HG03095 (cell line): ENCODE data around the gene CHRNG.

Experiments used
- ATAC-seq: cut with Tn5 transposase; IDR thresholded peaks from one replicate; pipeline ENCODE4 v1.9.1; 2021; ENCODE audit warnings: moderate library complexity; ENCODE audit not compliant: unreplicated experiment

The CHRNG gene

DNA sequence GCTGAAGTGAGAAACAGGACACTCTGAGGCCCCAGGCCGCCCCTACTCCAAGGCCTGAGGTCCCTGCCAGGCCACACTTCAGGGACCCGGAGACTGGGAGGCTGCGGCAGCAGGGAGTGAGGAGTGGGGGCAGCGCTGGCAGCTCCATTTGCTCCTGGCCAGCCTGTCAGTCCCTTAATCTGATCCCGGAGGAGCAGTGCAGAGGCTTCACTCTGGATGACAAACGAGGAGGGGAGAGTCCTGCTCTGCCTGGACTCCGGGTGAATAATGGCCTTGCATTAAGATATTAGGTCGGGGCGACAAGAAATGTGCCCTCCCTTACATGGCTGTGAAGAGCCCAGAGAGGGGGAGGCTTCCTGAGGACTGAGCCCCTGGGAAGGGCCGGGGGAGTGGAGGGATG lies 33.6 kb upstream of the CHRNG start:
- ATAC-seq: no peak

DNA sequence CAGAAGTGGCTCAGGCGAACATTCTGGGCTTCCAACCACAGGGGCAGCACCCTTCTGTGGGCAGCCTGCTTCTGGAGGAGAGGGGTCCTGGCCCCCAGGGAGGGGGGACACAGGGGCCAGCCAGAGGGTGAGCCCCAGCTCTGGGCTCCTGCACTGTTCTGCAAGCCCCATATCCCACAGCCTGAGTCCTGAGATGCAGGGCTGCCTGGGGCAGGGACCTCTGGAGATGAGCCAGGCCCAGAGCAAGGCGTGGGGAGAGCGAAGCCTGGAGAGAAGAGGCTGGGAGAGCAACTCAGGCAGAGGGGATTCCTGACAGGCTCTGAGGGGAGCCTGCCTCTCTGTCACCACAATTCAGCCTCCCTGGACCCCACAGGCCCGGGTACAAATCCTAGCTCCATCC lies 32.8 kb upstream of the CHRNG start:
- ATAC-seq: no peak

DNA sequence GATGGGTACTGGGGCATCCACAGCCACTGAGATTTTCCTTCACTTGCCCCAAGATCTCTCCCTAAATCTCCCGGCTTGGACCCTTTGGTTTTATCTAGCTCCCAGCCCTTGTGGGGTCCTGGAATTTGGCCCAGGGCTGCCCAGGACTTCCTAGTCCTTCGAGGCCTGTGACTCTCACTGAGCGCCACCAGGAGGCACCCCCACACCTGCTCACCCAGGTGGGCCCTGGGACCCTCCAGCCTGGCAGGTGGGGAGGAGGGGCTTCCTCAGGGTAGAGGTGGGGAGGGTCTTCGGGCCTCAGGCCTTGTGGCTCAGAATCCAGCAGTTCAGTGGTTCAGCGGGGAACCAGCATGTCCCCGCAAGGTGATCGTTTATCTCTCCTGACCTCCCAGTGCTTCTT lies 31.2 kb upstream of the CHRNG start:
- no peak for ATAC-seq

DNA sequence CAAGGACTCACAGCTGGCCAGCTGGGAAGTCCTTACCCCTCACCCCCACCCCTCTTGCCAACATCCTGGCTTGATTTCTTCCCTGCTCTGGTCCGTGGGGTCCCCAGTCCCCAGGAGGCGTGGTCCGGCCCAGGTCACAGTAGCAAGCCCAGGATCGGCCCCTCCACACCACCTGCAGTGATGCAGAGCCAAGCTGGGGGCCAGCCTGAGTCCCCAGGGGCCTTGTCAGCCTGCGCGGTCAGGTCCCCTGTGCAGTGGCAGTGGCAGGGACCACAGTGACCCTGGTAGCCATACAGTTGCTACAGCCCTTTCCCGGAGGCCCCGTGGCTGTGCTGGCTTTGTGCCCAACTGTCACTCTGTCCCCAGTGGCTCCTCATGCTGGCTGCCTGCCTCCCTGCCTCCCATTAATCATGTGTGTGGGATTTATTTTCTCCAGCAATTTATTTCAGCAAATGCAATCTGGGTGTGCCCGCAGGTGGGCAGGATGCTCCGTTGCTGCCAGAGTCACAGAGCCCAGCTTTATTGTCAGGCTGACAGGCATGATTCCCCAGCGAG lies 28.1 kb upstream of the CHRNG start:
- ATAC-seq: no peak

DNA sequence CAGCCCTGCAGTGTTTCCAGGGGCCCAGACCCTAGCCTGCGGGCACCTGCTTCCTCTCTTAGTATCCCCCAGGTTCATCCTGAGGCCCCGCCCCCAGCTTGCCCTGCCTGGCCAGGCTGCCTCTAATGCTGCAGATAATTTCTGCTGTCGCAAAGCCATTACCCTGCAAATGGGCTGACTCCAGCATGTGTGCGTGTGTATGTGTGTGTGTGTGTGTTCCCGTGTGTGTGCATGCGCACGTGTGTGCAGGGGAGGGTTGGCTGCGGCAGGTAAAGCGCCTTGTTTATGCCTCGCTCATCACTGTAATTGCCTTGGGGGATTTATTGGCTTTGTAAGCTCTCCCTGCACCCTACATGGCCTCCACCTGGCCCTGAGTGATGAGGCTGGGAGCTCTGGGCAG lies 26.9 kb upstream of the CHRNG start:
- ATAC-seq: no peak

DNA sequence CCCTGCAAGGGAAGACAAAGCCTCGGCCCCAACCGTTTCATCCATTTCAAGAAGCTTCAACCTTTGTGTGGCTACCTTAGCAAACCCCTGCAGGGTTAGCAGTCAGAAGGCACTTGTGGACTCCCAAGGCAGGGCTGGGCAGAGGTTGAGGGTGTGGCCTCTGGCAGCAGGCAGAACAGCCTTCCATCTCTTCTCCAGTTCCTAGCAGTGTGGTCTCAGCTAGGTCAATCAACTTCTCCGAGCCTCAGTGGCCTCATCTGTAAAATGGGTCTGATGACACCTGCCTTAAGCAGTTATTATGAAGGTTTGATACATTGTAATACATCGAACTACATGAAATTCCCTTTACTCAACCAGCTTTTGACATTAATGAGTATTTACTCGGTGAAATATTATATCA lies 26.1 kb upstream of the CHRNG start:
- ATAC-seq: no peak

DNA sequence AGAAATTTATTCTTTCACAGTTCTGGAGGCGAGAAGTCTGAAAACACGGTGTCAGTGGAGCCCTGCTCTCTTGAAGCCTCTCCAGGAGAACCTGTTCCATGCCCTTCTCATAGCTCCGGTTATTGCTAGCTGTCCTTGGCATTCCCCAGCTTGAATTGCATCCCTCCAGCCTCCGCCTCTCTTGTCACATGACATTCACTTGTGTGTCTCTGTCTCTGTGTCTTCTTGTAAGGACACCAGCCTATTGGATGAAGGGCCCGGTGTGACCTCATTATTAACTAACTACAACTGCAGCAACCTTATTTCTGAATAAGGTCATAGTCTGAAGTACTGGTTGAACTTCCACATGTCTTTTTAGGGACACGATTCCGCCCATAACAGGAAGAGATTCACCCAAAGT lies 23.9 kb upstream of the CHRNG start:
- no peak for ATAC-seq

DNA sequence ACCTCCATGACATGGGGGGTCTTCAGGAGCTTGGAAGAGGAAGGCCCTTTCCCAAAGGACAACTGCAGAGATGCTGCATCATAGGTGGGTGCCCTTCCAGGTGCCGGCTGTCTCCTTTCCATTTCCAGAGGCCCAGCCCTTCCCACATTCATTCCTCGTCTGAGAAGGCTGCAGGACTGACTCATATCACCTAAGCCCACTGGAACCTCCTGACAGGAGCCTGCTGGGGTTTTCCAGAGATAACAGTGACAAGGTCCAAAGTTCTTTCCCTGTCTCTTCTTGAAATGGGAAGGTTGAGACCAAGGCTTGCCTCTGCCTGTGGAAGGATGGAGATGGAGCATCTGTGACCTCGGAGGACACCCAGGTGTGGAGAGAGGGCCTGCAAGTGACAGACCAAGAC lies 22.9 kb upstream of the CHRNG start:
- no peak for ATAC-seq

DNA sequence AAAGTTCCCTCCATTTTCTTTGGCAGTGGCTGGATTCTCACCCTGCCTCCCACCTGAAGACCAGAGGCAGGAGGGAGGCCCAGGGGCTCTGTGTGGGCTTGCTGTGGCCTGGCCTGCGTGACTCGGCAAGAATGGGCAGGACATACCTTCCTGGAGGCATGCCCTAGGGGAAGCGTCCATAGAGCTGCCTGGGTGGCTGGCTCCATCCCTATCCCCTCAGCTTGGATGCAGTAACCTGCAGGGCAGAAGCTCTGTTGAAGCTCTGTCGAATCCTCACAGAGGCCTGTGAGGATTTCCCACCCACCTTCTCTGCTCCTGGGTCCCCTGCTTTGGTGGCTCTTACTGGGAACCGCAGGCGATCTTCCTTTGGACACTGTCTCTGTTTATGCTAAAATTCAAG lies 20.6 kb upstream of the CHRNG start:
- ATAC-seq: no peak

DNA sequence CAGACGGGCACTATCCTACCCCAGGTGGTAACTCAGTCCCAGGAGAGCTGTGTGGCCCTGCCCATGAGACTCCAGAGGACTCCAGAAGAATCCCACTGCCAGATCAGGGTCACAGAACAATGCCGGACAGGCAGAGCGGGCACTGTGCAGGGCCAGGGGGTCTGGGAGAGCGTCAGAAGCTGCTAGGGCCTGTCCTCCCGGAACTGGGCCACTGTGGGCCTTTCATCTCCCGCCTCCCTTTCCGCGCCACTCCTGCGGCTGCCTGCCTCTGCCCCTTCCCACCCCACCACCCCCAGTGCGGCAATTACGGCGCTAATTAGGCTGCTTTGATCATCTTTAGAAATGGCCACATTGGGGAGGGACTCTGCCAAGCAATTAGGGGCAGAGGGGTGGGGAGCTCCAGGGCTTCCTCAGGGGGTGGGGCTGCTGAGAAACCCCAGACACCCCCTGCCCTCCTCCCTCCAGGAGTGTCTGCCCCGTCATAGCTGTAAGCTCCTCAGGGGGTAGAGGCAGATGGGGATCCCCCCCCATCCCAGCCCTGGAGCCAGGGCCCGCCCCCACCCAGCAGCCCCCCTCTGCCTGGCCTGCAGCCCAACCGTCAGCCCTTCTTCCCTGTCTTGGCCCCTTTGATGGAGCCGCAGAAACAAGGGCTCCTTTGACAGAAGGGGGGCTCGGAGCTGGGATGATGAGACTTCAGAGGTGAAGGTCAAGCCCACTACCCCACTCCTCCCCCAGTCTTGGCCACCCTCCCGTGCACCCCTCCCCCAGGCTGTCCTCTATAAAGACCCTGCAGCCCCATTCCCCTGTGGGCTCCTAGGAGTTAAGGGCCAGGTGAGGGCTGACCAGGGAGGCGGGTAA lies 19.7 kb upstream of the CHRNG start, which contains the start of gene PRSS56:
TSS of gene PRSS56 (plus strand) at position 808 of the 858 bp plus-strand sequence. CDS start 211 bp downstream, outside the sequence.
- ATAC-seq: no peak

DNA sequence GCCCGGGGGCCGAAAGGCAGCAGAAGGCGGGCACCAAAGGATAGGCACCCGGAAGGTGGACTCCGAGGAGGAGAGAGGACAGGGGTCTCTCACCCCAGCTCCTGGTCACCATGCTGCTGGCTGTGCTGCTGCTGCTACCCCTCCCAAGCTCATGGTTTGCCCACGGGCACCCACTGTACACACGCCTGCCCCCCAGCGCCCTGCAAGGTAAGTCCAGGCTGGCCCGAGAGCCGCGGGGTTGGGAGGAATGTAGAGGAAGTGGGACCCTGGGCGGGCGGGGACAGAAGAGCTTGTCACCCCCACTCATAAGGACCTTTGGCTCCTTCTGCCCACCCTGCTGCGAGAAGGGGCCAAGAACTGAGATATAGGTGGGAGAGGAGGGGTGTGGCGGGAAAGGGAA lies 19.0 kb upstream of the CHRNG start:
- no peak for ATAC-seq

DNA sequence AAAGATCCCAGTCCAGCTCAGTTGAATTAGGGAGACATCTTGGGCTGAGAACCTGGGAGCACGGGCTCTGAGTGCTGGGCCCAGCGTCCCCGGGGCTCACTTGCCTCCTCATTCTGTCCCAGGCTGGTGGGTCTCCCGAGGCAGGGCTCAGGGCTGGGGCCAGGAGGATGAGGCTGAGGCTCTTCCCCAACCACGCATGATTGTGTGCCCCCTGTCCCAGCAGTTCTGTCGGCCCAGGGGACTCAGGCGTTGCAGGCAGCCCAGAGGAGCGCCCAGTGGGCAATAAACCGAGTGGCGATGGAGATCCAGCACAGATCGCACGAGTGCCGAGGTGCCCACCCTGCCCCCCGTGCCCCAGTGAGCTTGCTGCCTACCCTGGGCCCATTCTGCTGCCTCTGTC lies 18.4 kb upstream of the CHRNG start:
- ATAC-seq: no peak

DNA sequence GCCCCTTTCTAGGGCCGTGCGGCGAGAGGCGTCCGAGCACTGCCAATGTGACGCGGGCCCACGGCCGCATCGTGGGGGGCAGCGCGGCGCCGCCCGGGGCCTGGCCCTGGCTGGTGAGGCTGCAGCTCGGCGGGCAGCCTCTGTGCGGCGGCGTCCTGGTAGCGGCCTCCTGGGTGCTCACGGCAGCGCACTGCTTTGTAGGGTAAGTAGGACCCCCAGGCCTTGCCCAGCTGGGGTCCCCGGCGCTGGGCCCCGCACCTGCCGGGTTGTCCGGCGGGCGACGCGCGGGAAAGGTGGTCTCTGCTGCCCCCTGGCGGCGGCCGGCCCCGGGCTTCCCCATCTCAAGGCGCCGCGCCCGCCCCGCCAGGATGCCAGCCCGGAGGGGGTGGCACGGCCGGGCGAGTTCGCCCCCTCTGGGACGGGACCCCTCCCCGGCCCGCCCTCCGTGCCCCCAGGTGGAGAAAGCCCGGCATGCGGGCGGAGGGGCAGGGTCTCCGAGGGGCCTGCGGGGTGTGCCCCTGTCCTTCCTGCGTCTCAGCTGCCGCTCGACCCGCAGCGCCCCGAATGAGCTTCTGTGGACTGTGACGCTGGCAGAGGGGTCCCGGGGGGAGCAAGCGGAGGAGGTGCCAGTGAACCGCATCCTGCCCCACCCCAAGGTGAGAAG lies 17.4 kb upstream of the CHRNG start:
- ATAC-seq: no peak

DNA sequence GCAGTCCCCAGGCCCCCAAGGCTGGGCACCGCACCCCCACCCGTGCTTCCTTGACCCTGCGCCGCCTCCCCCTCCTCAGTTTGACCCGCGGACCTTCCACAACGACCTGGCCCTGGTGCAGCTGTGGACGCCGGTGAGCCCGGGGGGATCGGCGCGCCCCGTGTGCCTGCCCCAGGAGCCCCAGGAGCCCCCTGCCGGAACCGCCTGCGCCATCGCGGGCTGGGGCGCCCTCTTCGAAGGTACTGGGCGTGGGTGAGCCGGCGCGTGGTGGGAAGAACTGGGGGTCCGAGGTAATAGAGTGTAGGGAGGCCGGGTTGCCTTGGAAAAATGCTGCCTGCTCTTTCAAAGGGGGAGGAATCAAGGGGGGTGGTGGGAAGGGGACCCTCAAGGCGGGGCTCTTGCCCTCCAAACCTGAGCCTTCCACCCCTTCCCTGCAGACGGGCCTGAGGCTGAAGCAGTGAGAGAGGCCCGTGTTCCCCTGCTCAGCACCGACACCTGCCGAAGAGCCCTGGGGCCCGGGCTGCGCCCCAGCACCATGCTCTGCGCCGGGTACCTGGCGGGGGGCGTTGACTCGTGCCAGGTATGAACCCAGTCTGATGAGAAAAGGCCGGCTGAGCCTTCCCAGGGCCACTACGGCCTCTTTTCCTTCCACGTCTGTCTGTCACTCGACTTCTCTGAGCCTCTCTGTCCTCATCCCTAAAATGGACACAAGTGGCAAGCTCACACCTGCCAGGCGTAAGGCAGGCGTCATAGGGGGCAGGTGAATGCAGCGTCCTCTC lies 16.7 kb upstream of the CHRNG start:
- ATAC-seq: no peak

DNA sequence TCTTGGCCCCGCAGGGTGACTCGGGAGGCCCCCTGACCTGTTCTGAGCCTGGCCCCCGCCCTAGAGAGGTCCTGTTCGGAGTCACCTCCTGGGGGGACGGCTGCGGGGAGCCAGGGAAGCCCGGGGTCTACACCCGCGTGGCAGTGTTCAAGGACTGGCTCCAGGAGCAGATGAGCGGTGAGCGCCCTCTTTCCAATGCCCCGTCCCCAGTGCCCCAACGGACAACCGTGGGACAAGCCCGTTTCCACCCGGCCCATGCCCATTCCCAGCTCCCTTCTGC lies 16.1 kb upstream of the CHRNG start:
- no peak for ATAC-seq

DNA sequence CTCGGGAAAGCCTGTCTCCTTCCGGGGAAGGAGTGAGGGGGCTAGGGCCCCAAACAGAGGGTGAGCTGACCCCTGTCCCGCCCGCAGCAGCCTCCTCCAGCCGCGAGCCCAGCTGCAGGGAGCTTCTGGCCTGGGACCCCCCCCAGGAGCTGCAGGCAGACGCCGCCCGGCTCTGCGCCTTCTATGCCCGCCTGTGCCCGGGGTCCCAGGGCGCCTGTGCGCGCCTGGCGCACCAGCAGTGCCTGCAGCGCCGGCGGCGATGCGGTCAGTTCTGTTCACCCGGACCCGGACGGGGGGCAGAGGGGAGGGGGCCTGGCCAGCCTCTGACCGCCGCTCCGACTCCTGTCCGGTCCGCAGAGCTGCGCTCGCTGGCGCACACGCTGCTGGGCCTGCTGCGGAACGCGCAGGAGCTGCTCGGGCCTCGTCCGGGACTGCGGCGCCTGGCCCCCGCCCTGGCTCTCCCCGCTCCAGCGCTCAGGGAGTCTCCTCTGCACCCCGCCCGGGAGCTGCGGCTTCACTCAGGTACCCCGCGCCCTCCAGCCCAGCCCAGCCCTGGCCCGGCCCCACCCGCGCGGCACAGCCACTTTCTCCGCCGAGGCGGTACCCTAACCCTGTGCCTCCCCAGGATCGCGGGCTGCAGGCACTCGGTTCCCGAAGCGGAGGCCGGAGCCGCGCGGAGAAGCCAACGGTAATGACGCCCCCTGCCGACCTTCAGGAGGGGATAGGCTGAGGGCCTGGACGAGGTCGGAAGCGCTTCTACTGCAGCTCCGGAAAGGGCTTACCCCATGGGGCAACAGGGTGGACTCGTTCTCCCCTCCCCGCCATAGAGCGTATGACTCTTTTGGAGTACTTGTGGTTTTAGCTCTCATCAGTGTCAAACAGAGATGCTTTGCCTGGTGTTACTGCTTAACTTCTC lies 15.6 kb upstream of the CHRNG start:
- ATAC-seq: no peak

DNA sequence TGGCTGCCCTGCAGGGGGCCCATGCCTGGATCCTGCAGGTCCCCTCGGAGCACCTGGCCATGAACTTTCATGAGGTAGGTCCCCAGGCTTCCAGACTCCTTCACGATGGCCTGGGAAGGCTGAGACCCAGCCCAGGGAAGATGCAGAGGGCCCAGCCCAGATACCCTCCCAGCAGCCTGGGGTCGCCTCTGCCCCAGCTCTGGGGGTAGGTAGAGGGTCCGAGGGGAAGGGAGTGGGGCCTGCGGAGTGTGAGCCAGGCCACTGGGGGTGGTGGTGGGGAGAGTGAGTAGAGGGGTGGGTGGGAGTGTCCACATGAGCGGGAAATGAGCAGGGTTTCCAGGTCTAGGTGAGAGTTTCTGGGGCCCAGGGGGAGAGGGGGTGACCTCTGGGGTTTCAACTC lies 14.7 kb upstream of the CHRNG start:
- ATAC-seq: no peak

DNA sequence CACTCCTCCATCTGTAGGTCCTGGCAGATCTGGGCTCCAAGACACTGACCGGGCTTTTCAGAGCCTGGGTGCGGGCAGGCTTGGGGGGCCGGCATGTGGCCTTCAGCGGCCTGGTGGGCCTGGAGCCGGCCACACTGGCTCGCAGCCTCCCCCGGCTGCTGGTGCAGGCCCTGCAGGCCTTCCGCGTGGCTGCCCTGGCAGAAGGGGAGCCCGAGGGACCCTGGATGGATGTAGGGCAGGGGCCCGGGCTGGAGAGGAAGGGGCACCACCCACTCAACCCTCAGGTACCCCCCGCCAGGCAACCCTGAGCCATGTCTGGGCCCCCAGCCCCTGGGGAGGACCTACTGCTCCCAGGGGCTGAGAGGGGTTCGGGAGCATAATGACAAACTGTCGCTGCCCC lies 14.3 kb upstream of the CHRNG start:
- no peak for ATAC-seq

DNA sequence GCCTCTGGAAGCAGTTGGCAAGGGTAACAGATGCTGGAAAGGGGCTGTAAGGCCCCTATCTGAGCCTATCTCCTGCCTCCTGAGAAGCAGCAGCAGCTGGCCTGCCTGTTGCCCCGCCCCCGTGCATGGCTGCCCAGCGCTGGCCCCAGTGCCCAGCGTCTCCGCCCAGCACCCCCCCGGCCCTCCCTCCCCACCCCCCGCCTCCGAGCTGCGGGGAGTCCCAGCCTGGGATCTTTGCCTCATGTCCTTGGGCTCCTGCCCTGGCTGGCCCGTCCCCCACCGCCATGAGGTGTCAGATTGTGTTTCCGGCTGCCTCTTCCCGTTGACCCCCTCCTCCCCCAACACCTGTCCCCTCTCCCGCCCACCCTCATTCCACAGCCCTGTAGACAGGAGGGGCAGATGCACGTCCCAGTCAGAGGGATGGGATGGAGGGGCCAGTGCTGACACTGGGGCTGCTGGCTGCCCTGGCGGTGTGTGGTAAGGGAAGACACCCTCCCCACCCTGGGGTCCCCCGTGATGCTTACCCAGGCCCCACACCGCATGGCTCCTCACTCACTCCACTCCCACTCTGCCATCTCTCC lies 13.6 kb upstream of the CHRNG start, which contains the start of gene CHRND:
TSS of gene CHRND (plus strand) at position 370 of the 581 bp plus-strand sequence. CDS start at position 426, 56 bp downstream.
- ATAC-seq: no peak

DNA sequence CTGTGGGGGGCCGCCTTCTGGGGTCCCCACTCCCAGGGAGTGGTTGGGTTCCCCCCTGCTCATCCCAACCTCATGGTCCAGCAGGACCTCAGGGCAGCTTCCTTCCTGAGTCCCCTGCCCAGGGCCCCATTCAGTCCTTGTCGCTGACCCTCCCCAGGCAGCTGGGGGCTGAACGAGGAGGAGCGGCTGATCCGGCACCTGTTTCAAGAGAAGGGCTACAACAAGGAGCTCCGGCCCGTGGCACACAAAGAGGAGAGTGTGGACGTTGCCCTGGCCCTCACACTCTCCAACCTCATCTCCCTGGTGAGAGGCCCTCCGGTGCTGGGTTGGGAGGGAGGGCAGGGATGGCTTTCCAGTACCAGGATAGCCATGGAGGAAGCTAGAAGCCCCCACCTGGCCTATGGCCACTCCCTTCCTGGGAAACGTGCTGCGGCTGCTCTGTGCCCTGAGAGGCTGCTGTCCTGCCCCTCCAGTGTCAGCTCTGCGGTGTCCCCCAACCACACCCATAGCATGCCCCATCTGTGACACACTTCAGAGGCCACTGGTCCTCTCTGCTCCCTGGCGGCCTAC lies 13.0 kb upstream of the CHRNG start:
- ATAC-seq: no peak
